GM23248 (cell line): ENCODE results near the gene CYP27B1.

Experiments
- EZH2 ChIP-seq: fragments of 200-600 bp; sonication (generic); IDR thresholded peaks from 2 replicates; pipeline ENCODE4 v1.6.1; 2018; ENCODE audit warnings: antibody characterized with exemption, mild to moderate bottlenecking; ENCODE audit not compliant: insufficient read depth, poor library complexity, severe bottlenecking
- EZH2phosphoT487 ChIP-seq: fragments of 200-600 bp; sonication (generic); IDR thresholded peaks from 2 replicates; pipeline ENCODE4 v1.6.1; 2018; ENCODE audit warnings: antibody characterized with exemption, moderate library complexity, mild to moderate bottlenecking, low read depth; ENCODE audit not compliant: insufficient read depth

- TF ChIP-seq EZH2phosphoT487: no peak
- no peak for TF ChIP-seq EZH2
Measured at GRCh38 chr12:57724003-57724935, 42.6 kb downstream of the CYP27B1 start.
